HepG2 (cell line): ENCODE results near the gene SLC25A15. TPM values are rescaled to one million over a fixed set of nuclear protein-coding genes. Genes with fewer than 3 reads are reported as not detected.

Experiments used
- AHR ChIP-seq: IDR thresholded peaks from 2 replicates; pipeline ENCODE4 v1.6.1; 2018; ENCODE audit warnings: missing genetic modification reagents, missing compliant biosample characterization
- ARID3A ChIP-seq: IDR thresholded peaks from 2 replicates; pipeline ENCODE4 v1.6.1; 2012; ENCODE audit warnings: low read depth, low read length, improper control_type of control experiment
- ATF1 ChIP-seq: IDR thresholded peaks from 2 replicates; pipeline ENCODE4 v1.6.1; 2016; ENCODE audit warnings: mild to moderate bottlenecking, control low read depth
- DMAP1 ChIP-seq: IDR thresholded peaks from 2 replicates; pipeline ENCODE4 v1.6.1; 2016
- FOXO4 ChIP-seq: sonication (generic); formaldehyde crosslinking; conservative IDR thresholded peaks from 2 replicates; pipeline ENCODE4 v1.8.1; 2023; ENCODE audit warnings: missing genetic modification reagents
- GLMP ChIP-seq: sonication (generic); formaldehyde crosslinking; IDR thresholded peaks from 2 replicates; pipeline ENCODE4 v1.9.0; 2021; ENCODE audit warnings: missing genetic modification reagents, mild to moderate bottlenecking, borderline replicate concordance
- MAX ChIP-seq: IDR thresholded peaks from 2 replicates; pipeline ENCODE4 v1.6.1; 2012; ENCODE audit warnings: inconsistent platforms
- MBNL3 ChIP-seq: fragments of 250-450 bp; sonication (Bioruptor Pico); conservative IDR thresholded peaks from 2 replicates; pipeline ENCODE4 v1.8.0; 2022; ENCODE audit warnings: mild to moderate bottlenecking, inconsistent platforms
- NPAS2 ChIP-seq: sonication (generic); formaldehyde crosslinking; IDR thresholded peaks from 2 replicates; pipeline ENCODE4 v1.8.0; 2022; ENCODE audit warnings: mild to moderate bottlenecking, missing genetic modification reagents, borderline replicate concordance
- SMAD9 ChIP-seq: sonication (generic); formaldehyde crosslinking; IDR thresholded peaks from 2 replicates; pipeline ENCODE4 v1.5.1; 2020; ENCODE audit warnings: mild to moderate bottlenecking, missing genetic modification reagents
- SP4 ChIP-seq: sonication (generic); formaldehyde crosslinking; IDR thresholded peaks from 2 replicates; pipeline ENCODE4 v1.8.1; 2023; ENCODE audit warnings: mild to moderate bottlenecking, missing genetic modification reagents
- SRY ChIP-seq: sonication (generic); formaldehyde crosslinking; IDR thresholded peaks from 2 replicates; pipeline ENCODE4 v1.8.0; 2022; ENCODE audit warnings: mild to moderate bottlenecking, missing genetic modification reagents
- SSRP1 ChIP-seq: IDR thresholded peaks from 2 replicates; pipeline ENCODE4 v1.6.1; 2016; ENCODE audit warnings: control low read depth
- U2AF1 ChIP-seq: fragments of 200-400 bp; formaldehyde crosslinking; optimal IDR thresholded peaks from 2 replicates; pipeline ENCODE3; 2017; ENCODE audit warnings: mild to moderate bottlenecking, low read depth, low read length
- ZFP82 ChIP-seq: sonication (generic); formaldehyde crosslinking; IDR thresholded peaks from 2 replicates; pipeline ENCODE4 v1.5.1; 2020; ENCODE audit warnings: mild to moderate bottlenecking, missing genetic modification reagents, borderline replicate concordance
- ZMAT3 ChIP-seq: sonication (generic); formaldehyde crosslinking; conservative IDR thresholded peaks from 2 replicates; pipeline ENCODE4 v1.7.0; 2021; ENCODE audit warnings: missing genetic modification reagents
- ZNF205 ChIP-seq: IDR thresholded peaks from 2 replicates; pipeline ENCODE4 v1.6.1; 2018; ENCODE audit warnings: missing biosample characterization, missing genetic modification reagents
- ZNF253 ChIP-seq: sonication (generic); formaldehyde crosslinking; IDR thresholded peaks from 2 replicates; pipeline ENCODE4 v1.8.0; 2022; ENCODE audit warnings: mild to moderate bottlenecking, missing genetic modification reagents, borderline replicate concordance
- ZNF263 ChIP-seq: sonication (generic); formaldehyde crosslinking; IDR thresholded peaks from 2 replicates; pipeline ENCODE4 v1.4.0; 2020; ENCODE audit warnings: missing genetic modification reagents
- ZNF282 ChIP-seq: fragments of 450-650 bp; IDR thresholded peaks from 2 replicates; pipeline ENCODE4 v1.6.1; 2018; ENCODE audit not compliant: partially characterized antibody
- ZNF460 ChIP-seq: sonication (generic); formaldehyde crosslinking; IDR thresholded peaks from 2 replicates; pipeline ENCODE4 v1.5.1; 2020; ENCODE audit warnings: missing genetic modification reagents, mild to moderate bottlenecking, borderline replicate concordance
- ZNF563 ChIP-seq: sonication (generic); formaldehyde crosslinking; IDR thresholded peaks from 2 replicates; pipeline ENCODE4 v1.8.0; 2022; ENCODE audit warnings: mild to moderate bottlenecking, moderate library complexity, missing genetic modification reagents
- ZNF572 ChIP-seq: sonication (generic); formaldehyde crosslinking; IDR thresholded peaks from 2 replicates; pipeline ENCODE4 v1.5.1; 2020; ENCODE audit warnings: mild to moderate bottlenecking, missing genetic modification reagents
- ZNF780A ChIP-seq: sonication (generic); formaldehyde crosslinking; IDR thresholded peaks from 2 replicates; pipeline ENCODE4 v1.8.0; 2022; ENCODE audit warnings: mild to moderate bottlenecking, missing genetic modification reagents, moderate library complexity
- polyA plus RNA-seq, 8 experiments: library from polyadenylated mRNA; depleted of rRNA in 3 of 8; stranded (reverse) in 7 of 8; unstranded in 1 of 8; fragments of >200 nt; fragmentation: Illumina TruSeq in 4 of 8; extraction: Trizol in 4 of 8; gene quantifications; 2 replicates each; pipeline versions ENCODE4 v1.2.1 to v1.2.3, GENCODE V29; 2011 to 2016; ENCODE audit warnings: low read depth in 4 of 8, missing spikeins in 1 of 8, mixed read lengths in 1 of 8; ENCODE audit not compliant: insufficient read depth in 1 of 8
- total RNA-seq, 5 experiments: library from RNA; depleted of rRNA; stranded (reverse); fragments of >200 nt; fragmentation: Illumina TruSeq; extraction: Trizol; gene quantifications; 2 replicates each; pipeline ENCODE4 v1.2.3, GENCODE V29; 2016; ENCODE audit warnings: low read depth in 1 of 5
- TF ChIP-seq, protein P1 (sequence below): IDR thresholded peaks from 2 replicates; pipeline ENCODE4 v1.6.1; 2016
- TF ChIP-seq, protein P2 (sequence below): IDR thresholded peaks from 2 replicates; pipeline ENCODE4 v1.6.1; 2016; ENCODE audit warnings: control low read depth

SLC25A15 gene
- total and polyA plus RNA-seq, 2 of the 13 experiments (the other 11 are each of a cell fraction or from before 2014, with no cell fraction given) = 17.3 to 39.1 TPM

DNA sequence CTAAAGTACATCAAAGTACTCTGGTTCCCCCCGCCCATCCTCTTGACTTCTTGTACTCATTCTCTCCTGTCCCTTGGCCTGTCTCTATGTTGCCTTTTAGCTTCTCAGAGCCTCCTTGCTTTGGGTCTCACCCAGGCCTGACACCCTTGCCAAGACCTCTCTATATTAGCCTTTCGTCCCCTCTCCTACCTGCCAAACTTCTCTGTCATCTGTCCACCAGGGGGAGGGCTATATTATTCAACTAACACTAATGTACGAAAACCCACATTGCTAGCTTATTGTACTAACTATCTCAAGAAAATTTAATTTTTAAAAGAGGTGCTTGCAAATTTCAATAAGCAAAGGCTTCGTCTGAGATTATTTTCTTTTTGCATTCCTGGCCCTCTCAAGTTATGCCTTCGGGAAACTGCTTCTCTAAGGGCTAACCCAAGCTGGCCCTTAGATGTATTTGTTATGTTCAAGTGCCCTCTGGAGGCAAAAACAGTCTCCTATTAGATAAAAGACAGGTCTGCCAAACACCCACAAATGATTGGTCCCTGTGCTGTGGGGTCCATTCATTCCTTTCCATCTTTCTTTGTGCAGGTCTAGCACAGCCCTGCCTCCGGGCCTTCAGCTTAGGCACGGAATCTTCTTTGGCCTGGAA, 12.1 kb upstream of the SLC25A15 start (continued):
- TF ChIP-seq MBNL3 (no peak), NPAS2 (CRISPR knock-in tag) (no peak), ZNF572 (CRISPR knock-in tag) (no peak), SP4 (no peak), ARID3A (peak; percentile 30; the same call in 1 of the 2 replicates), GLMP (CRISPR knock-in tag) (no peak), ZNF460 (no peak), ZNF282 (no peak), ZNF263 (CRISPR knock-in tag) (no peak), ZFP82 (CRISPR knock-in tag) (no peak), ZNF253 (CRISPR knock-in tag) (no peak), MAX (no peak), U2AF1 (no peak), SSRP1 (CRISPR knock-in tag) (no peak), SRY (no peak), ATF1 (CRISPR knock-in tag) (no peak), SMAD9 (no peak), FOXO4 (no peak), ZNF780A (no peak), ZNF563 (CRISPR knock-in tag) (no peak), ZNF205 (CRISPR knock-in tag) (no peak), DMAP1 (no peak), AHR (CRISPR knock-in tag) (no peak), ZMAT3 (CRISPR knock-in tag) (no peak)
- TF ChIP-seq, protein P1, sequence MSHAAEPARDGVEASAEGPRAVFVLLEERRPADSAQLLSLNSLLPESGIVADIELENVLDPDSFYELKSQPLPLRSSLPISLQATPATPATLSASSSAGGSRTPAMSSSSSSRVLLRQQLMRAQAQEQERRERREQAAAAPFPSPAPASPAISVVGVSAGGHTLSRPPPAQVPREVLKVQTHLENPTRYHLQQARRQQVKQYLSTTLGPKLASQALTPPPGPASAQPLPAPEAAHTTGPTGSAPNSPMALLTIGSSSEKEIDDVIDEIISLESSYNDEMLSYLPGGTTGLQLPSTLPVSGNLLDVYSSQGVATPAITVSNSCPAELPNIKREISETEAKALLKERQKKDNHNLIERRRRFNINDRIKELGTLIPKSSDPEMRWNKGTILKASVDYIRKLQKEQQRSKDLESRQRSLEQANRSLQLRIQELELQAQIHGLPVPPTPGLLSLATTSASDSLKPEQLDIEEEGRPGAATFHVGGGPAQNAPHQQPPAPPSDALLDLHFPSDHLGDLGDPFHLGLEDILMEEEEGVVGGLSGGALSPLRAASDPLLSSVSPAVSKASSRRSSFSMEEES = no peak
- TF ChIP-seq, protein P2, sequence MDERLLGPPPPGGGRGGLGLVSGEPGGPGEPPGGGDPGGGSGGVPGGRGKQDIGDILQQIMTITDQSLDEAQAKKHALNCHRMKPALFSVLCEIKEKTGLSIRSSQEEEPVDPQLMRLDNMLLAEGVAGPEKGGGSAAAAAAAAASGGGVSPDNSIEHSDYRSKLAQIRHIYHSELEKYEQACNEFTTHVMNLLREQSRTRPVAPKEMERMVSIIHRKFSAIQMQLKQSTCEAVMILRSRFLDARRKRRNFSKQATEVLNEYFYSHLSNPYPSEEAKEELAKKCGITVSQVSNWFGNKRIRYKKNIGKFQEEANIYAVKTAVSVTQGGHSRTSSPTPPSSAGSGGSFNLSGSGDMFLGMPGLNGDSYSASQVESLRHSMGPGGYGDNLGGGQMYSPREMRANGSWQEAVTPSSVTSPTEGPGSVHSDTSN (CRISPR knock-in tag) = no peak
